Activated gamma-delta T cell (primary cell): ENCODE data around the gene TGM3.
"Not testable (repeated sequence)": the region's sequence is repeated elsewhere in the genome, so short reads cannot be mapped to it uniquely, and the experiment has no call there.

Experiments
- DNase-seq: peaks from one replicate; lab custom pipeline; 2025; lab: John Stamatoyannopoulos, UW
- total RNA-seq, 2 donors: gene quantifications; one replicate each; lab custom pipeline; 2026; lab: John Stamatoyannopoulos, UW

The TGM3 gene, protein sequence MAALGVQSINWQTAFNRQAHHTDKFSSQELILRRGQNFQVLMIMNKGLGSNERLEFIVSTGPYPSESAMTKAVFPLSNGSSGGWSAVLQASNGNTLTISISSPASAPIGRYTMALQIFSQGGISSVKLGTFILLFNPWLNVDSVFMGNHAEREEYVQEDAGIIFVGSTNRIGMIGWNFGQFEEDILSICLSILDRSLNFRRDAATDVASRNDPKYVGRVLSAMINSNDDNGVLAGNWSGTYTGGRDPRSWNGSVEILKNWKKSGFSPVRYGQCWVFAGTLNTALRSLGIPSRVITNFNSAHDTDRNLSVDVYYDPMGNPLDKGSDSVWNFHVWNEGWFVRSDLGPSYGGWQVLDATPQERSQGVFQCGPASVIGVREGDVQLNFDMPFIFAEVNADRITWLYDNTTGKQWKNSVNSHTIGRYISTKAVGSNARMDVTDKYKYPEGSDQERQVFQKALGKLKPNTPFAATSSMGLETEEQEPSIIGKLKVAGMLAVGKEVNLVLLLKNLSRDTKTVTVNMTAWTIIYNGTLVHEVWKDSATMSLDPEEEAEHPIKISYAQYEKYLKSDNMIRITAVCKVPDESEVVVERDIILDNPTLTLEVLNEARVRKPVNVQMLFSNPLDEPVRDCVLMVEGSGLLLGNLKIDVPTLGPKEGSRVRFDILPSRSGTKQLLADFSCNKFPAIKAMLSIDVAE
- 0 reads per million in 2 donors for total RNA-seq

- DNase-seq = no peak
Observed at GRCh38 chr20:2295886-2296515, at the start of gene TGM3. TGM3 (plus strand) TSS chr20:2296001; CDS start chr20:2296064, 63 bp downstream.

- DNase-seq = no peak
Observed at GRCh38 chr20:2246069-2246491, 49.7 kb upstream of the TGM3 start.

DNA sequence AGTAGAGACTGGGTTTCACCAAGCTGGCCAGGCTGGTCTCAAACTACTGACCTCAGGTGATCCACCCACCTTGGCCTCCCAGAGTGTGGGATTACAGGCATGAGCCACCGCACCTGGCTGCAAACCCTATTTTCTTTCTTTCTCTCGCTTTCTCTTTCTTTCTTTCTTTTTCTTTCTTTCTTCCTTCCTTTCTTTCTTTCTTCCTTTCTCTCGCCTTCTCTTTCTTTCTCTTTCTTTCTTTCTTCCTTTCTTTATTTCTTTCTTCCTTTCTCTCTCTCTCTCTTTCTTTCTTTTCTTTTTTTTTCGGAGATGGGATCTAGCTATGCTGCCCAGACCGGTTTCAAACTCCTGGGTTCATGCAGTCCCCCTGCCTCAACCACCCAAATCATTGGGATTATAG is 47.0 kb upstream of the TGM3 start:
- no peak for DNase-seq

GRCh38 chr20:2249935-2250334 is 45.9 kb upstream of the TGM3 start:
- DNase-seq = no peak

- DNase-seq = no peak
Observed at GRCh38 chr20:2252419-2252997, 43.3 kb upstream of the TGM3 start.

DNA sequence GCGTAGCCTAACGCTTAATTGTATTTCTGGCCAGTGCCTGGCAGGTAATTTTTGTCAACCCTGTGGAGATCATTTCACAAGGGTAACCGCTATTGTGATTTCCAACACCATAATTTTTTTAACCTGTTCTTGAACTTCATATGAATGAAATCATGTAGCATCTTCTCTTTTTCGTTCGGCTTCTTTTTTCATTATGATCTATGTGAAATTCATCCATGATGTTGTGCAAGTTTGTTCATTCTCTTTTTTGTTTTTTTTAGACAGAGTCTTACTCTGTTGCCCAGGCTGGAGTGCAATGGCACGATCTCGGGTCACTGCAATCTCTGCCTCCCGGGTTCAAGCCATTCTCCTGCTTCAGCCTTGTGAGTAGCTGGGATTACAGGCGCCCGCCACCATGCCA is 42.5 kb upstream of the TGM3 start:
- DNase-seq = no peak

DNA sequence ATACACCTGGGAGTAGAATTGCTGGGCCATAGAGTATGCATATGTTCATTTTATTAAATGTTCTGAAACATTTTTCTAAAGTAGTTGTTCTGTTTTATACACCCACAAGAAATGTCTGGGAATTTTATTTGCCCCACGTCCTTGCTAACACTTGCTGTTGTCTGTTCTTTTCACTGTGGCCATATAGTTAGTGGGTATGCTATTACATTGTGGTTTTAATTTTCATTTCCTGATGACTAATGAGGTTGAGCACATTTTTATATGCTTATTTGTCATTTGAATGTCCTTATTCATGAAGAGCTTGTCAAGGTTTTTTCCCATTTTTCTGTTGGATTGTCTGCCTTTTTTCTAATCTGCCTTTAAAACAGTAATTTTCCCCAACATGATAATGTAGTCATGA is 41.5 kb upstream of the TGM3 start:
- no peak for DNase-seq

DNA sequence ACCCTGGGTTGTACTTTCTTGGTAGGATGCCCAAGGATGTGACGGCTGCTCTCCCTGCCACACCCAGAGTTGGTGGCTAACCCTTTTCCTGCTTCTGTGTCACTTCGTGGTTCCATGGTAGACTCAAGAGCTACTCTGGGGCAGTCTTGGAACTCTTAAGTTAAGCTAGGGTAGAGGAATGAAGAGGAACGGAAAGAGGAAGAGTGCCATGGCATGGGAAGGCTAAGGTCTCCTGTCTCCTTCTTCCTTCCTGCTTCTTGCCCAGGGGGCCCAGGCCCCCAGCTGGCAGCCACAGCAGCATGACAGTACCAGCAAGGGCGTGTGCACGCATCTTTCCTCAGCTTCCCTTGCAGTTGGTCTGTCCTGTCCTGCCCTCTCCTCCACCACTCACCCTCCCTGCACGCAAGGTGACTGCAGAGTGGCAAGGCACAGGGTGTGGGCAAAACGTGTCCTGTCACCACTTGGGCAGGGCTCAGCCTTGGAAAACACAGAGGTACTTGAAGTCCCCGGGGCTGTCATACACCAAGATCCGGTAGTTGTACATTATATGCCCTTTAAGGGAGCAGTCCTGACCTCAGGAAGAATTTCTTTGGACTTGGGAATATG is 39.8 kb upstream of the TGM3 start:
- no peak for DNase-seq

- DNase-seq = no peak
Observed at GRCh38 chr20:2259731-2260130, 36.1 kb upstream of the TGM3 start.

DNA sequence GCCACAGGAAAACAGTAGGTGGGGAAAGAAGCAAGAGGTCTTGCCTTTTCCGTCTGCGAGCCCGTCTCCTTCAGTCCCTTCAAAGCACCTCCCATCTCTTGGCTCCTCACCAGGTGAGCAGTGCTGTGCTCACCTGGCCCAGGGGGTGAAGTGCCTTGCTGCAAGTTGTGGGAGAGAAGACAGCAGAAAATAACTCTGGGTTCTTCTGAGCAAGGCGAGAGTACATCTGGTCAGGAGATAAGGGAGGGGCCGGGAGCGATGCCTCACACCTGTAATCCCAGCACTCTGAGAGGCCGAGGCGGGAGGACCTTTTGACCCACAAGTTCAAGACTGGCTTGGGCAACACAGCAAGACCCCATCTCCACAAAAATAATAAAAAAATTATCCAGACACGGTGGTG is 35.6 kb upstream of the TGM3 start:
- DNase-seq = no peak

GRCh38 chr20:2261046-2261485 is 34.7 kb upstream of the TGM3 start:
- DNase-seq = no peak

GRCh38 chr20:2261629-2262028 is 34.2 kb upstream of the TGM3 start:
- no peak for DNase-seq

GRCh38 chr20:2264118-2264517 is 31.7 kb upstream of the TGM3 start:
- DNase-seq = no peak

- not testable (repeated sequence) for DNase-seq
Observed at GRCh38 chr20:2264621-2265374, 31.0 kb upstream of the TGM3 start.

DNA sequence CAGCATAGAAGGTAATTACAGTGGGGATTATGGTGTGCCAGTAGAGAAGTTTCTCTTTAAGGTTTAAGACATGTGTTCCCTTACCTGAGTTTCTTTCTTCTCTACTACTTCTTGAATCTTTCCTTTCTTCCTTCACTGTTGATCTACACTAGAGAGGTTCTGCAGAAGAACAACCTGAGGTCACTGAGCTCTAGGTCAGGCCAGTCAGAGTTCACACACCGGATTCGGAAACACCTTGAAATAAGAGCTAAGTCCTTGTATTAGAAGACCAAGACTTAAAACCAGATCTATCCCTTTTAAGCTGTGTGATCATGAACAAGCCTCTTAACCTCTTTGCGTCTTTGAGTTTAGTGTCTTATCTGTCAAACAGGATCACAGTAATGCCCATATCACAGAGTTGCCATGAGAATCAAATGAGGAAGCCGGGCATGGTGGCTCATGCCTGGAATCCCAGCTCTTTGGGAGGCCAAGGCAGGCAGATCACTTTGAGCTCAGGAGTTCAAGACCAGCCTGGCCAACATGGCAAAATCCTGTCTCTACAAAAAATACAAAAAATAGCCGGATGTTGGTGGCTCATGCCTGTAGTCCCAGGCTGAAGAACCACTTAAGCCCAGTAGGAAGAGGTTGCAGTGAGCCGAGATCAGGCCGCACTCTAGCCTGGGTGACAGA is 22.0 kb upstream of the TGM3 start:
- DNase-seq = no peak

DNA sequence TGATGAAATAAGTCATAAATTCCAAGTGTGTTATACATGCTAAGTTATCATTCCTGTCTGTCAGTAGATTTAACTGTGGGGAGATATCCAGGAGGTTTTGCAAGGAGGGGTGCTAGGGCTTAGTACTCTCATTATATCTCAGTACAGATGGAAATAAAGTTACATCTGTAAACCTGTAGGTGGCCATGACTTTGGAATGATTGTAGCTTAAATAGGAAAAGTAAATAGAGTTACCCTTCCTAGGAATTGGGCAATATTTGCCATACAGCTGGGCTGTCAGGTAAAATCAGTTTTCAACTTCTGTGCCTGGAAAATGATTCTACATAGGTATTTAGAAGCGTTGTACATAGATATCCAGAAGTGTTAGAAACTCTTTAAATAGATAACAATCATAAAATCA is 19.8 kb upstream of the TGM3 start:
- no peak for DNase-seq

GRCh38 chr20:2279253-2279779 is 16.5 kb upstream of the TGM3 start:
- DNase-seq = no peak

GRCh38 chr20:2280082-2280481 is 15.7 kb upstream of the TGM3 start:
- DNase-seq = no peak

DNA sequence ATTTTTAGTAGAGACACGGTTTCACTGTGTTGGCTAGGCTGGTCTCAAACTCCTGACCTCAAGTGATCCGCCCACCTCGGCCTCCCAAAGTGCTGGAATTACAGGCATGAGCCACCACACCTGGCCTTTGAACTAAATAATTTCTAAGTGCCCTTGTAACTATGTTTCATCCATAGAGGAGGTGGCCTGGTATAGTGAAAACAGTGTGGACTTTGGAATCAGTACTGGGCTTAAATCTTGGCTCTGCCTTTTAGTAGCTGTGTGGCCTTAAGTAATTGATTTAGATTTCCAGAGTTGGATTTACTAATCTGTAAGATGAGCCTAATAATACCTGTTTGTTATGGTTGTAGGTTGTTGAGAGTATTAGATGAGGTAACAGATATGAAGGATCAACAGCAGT is 14.2 kb upstream of the TGM3 start:
- DNase-seq = no peak

GRCh38 chr20:2282181-2282580 is 13.6 kb upstream of the TGM3 start:
- no peak for DNase-seq
